ENCODE results near the gene GRB10.
A peak's percentile ranks its signal among the peaks of the same experiment; 100 is the strongest.
"Not testable (repeated sequence)": the region's sequence is repeated elsewhere in the genome, so short reads cannot be mapped to it uniquely, and the experiment has no call there.

GRB10 gene

DNA sequence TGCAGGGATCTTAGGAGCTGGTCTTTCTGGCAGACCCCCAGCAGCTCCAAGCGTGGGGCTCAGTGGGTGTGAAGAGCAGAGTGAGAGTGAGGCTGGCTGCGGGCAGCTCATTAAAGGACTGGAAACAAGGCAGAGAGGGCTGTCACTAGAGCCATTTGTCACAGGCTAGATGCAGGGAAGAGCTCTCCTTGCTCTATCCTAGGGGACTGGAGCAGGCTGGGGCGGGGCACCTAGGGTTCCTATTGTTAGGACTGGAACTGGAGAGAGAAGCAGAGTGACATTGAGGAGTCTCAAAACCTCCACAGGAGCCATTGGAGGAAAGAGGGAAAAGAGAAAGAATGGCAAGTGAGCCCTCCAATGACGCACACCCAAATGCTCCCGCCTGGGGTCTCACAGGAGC lies 216.7 kb downstream of the GRB10 start:
- no peak for FAIRE-seq

GRCh38 chr7:50565559-50565916 lies 217.2 kb downstream of the GRB10 start:
- no peak for FAIRE-seq

GRCh38 chr7:50564640-50565558 lies 217.8 kb downstream of the GRB10 start, which contains the start of gene DDC:
Gene DDC, minus strand, starts transcription at chr7:50565405. Its CDS starts 21,320 bp downstream, at chr7:50544085.
- FAIRE-seq = no peak

DNA sequence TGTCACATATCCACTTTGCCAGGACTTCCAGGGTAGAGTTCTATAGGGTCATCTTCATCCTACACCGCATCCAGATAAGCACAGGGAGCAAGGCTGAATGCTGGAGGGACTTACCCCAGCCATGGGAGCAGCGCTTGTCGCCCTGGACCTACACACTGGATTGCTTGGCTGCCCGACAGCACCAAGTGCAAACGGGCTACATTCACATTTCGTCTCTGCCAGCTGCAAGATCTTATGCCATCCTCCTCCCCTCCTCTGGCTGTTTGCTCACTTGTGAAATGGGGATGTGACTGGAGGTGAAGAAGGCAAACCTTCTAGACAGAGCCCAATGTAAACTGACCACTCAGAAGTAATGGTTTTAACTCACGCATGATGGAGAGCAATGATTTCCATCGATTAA lies 218.5 kb downstream of the GRB10 start:
- FAIRE-seq = no peak

DNA sequence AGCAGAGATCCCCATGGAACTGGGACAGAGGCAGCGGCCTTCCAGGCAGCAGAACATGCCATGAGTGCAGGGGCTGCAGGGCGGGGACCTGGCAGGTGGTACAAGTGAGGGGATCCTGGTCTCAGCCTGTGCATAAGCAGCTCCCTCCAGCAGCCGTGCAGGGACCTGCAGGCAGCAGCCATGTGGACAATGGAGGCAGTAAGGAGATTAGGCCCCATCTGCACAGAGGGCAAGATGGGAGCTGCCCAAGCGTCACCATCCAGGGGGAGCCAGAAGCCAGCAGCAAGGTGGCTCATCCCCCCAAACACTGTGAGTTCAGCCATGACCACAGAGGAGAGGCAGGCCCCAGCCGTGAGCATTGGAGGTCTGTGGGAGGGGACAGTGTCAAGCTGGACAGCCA lies 220.6 kb downstream of the GRB10 start:
- FAIRE-seq = no peak

GRCh38 chr7:50560865-50561351 lies 221.8 kb downstream of the GRB10 start:
- FAIRE-seq = no peak

- no peak for FAIRE-seq
Measured at GRCh38 chr7:50559881-50560280, 222.8 kb downstream of the GRB10 start.

- FAIRE-seq = no peak
Measured at GRCh38 chr7:50558294-50559053, 224.2 kb downstream of the GRB10 start.

DNA sequence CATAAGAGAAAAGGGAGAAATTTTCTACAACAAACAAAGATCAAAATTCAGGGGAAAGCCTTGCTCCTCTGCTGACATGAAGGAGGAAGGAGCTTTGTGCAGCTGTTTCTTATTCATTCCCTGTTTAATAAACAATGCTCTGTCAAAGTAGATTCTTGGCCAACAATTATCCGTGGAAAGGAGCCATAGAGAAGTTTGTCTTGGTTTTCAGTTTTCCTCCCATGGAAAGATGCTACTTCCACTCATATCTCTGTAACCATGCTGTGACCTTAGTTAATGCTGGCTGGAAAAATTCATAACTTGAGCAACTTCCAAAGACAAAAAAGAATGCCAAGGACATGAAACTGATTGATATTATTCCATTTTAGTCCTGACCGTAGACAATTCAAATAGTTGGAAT lies 225.6 kb downstream of the GRB10 start:
- FAIRE-seq = no peak

DNA sequence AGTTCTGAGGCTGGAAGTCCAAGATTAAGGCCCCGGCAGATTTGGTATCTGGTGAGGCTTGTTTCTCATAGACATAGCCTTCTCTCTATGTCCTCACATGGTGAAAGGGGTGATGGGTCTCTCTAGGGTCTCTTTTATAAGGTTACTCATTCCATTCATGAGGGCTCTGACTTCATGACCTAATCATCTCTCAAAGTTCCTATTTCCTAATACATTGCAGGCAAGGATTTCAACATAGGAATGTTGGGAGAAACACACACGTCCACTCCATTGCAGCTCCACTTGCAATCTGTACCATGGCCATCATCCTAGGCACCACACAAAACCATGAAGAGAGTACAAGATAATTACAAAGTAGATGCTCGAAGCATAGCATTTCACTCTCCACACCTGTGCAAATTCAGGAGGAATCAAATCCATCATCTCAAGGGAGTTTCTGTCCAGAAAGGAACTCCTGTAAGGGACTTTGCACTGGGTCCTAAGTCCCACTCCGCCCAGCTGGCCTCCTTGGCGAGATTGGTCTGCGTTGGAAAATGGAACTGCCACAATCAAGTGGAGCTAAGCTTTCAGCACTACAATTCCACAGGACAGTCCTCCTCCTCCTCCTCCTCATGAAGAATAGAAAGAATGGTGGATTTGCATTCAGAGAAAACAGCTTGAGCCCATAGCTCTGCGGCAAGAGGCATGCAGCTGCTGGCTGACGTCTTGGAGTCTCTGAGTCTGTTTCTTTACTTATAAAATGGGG lies 226.3 kb downstream of the GRB10 start:
- FAIRE-seq = no peak

GRCh38 chr7:50555594-50556140 lies 227.0 kb downstream of the GRB10 start:
- FAIRE-seq = no peak

DNA sequence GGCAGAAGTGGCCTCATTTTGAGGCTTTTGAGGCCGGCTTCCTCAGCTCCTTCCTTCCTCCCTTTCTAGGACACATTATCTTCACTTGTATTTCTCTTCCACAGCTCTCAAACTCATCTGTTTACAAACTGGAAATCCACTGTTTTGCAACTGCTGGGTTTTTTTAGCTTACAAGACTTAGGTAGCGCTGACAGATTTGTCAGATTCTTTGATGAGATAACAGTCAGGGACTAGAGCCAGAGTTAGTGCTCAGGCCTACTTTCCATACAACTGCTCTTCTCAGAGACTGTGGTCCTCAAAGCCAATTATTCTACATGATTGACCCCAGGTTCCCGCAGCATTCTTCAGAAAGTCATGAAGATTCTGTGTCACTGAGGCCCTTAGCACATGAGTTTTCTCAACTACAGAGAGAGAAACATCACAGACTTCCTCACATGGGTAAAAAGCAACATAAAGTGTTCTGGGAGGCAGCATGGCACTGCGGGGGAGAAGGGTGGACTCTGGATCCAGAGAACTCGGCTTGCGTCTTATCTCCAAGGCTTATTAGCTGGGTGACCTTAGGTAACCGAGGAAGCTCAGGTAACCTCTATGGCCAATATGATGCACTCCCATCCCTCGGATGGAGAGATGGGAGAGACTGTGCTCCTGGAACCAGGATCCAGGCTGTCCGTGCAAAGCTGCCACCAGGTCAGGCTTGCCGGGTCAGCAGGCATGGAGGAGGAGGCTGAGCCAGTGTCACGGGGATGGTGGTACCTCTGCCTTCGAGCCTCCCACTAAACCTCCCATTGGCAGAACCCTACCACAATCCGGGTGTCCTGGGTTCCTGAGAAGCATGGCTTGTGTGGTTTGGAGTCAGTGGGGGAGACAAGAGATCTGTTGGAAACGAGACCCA lies 228.0 kb downstream of the GRB10 start:
- FAIRE-seq = no peak

- no peak for FAIRE-seq
Measured at GRCh38 chr7:50553973-50554372, 228.7 kb downstream of the GRB10 start.

DNA sequence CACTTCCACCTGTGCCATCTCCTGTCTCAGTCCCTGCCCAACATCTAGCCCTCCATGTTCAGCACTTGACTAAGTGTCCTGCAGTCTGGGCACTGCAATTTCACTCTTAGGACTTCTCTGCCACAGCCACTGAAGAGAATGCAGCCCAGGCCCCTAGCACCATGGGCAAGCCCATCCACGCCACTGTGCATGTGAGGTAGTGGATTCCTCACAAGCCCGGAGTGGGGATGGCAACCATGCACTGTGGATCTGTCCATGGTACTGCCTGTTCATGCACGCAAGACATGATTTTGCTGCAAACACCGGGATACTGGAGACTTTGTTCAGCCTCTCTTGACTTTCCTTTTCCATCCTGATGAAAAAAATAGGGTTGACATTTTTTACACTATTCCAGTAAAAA lies 229.8 kb downstream of the GRB10 start:
- no peak for FAIRE-seq

GRCh38 chr7:50552139-50552538 lies 230.6 kb downstream of the GRB10 start:
- FAIRE-seq = peak; percentile 72

DNA sequence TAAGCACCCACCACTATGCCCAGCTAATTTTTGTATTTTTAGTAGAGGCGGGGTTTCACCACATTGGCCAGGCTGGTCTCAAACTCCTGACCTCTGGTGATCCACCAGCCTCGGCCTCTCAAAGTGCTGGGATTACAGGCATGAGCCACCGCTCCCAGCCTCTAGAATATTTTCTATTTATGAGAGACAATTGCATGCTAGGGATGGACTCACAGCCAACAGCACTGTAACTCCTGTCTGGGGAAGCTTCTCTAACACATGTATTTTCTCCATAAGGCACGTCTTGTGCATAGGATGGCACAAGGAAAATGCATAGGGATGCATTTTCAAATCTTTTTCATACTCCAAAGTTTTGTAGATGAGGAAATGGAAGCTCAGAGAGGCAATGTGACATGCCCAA lies 237.1 kb downstream of the GRB10 start:
- not testable (repeated sequence) for FAIRE-seq

DNA sequence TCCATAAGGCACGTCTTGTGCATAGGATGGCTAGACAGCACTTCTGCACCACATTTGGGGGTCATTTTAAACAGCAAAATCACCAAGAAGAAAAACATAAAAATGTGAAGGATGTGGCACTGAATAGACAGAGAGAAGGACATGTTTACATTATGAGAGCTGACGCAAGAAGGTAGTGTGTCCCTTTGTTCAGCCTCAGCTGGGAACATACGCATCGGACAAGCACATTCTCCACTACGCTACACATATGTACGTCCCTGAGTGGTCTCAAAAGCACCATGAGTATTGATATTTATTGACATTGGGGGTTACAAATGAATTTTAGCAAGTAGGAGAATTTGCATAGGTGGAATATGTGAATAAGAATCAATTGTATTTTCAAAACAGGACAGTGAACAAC lies 237.7 kb downstream of the GRB10 start:
- no peak for FAIRE-seq

DNA sequence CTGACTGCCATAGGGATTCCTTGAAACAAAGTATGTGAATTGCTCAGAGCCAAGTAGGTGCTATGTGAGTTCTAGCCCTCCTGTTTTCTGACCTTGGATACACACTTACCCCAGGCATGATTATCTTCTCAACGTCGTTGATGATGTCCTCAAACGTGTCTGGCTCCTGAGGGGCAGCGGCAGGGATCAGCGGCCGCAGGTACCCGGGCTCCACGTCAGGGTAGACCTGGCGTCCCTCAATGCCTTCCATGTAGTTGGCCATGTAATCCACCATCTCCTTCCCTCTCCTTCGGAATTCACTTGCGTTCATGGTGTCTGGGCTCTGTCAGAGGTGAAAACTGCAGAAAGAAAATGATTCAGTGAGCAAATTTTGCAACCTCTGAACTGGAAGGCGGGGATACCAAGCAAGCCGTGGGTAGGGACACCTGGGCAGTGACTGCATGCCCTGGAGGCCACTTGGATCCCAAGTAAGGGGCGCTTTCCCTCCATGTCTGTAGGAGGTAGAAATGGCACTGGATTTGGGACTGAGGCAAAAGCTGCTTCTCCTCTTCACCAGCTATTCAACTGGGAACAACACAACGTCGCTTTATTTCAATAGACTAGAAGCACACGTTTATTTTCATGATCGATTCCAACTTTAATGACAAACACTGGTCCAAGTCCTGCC lies 238.8 kb downstream of the GRB10 start:
- FAIRE-seq = no peak

- FAIRE-seq = no peak
Measured at GRCh38 chr7:50542132-50542531, 240.6 kb downstream of the GRB10 start.

DNA sequence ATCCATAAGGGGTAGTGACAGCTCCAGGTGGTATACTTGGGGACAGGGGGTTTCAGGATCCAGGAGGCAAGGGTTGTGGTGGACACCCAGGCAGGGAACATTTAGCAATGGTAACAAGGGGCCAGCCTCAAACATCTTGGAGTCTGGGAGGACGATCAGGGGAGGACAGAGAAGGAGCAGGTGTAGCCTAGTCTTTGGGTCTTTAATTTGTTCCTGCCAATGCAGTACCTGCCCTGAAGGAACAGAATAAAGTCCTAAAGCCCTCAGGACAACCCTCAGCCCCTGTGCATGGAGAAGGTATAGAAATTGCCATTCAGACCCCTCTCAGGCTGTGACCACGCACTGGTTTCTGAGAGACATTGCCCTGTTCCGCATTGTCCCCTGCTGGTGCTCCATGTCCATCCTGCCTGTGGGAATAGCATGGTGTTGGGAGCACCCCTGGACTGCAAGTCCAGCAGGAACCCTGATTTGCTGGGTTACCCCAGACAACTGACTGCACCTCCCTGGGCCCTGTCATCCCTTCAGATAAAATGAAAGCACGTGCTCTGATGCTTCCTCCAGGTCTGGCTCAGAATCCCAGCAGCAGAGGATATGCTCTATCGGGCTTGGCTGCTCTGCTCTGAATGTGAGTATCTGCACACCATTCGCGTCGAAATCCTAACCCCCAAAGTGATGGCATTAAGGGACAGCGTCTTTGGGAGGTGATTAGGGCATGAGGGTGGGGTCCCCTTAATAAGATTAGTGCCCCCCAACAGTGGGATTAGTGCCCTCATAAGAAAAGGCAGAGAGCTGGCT lies 241.7 kb downstream of the GRB10 start:
- FAIRE-seq = no peak
